Activated naive CD4-positive, alpha-beta T cell treated with anti-CD3 and anti-CD28 coated beads, Interleukin-2, amount 10 ng/mL, durations not matched to agents 7 days and 5 days (primary cell): ENCODE results near the gene ZNF524.

Source experiments
- CTCF ChIA-PET: fragments of 350-600 bp; sonication (Branson Sonifier 250); formaldehyde crosslinking; loops from one replicate; lab custom pipeline; 2021; ENCODE audit warnings: antibody characterized with exemption; lab: Charles Lee
- DNase-seq: peaks from one replicate; pipeline ENCODE4 v3.0.0-alpha.2; 2020
- H3K27ac Mint-ChIP-seq: one replicate; pipeline ENCODE4 v1.8.0; 2021; ENCODE audit warnings: mild to moderate bottlenecking, moderate library complexity, mixed read lengths
- H3K27me3 Mint-ChIP-seq: one replicate; pipeline ENCODE4 v1.8.0; 2021; ENCODE audit warnings: mild to moderate bottlenecking, mixed read lengths
- H3K36me3 Mint-ChIP-seq: one replicate; pipeline ENCODE4 v1.8.0; 2021; ENCODE audit warnings: mixed read lengths
- H3K4me1 Mint-ChIP-seq: one replicate; pipeline ENCODE4 v1.8.0; 2021; ENCODE audit warnings: mixed read lengths
- H3K4me3 Mint-ChIP-seq: one replicate; pipeline ENCODE4 v1.8.0; 2021; ENCODE audit warnings: mild to moderate bottlenecking, moderate library complexity, mixed read lengths
- H3K9me3 Mint-ChIP-seq: one replicate; pipeline ENCODE4 v1.8.0; 2021; ENCODE audit warnings: mixed read lengths

The ZNF524 gene

DNA sequence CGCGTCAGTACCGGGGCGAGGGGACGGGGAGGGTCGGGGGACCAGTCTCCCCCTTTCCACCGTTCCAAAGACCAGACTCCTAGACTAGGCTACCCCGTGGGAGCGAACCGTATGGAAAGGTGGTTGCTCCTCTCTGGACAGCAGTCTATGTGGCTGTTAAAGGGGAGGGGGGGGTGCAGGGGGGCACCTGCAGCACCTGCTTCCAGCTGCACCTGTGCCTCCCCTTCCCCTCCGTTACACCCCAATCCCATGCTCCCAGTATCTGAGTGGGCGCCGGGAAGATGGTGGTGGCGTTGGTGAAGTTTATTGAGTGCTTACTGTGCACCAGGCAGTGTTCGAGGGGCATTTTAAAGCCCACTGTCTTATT is 557 bp downstream of the ZNF524 start:
- H3K9me3 Mint-ChIP-seq, result no peaks in the 10 kb centered on the region
- peak overlapping the region; percentile 89 for H3K27ac Mint-ChIP-seq
- peak overlapping the region; percentile 98 for H3K4me3 Mint-ChIP-seq
- peaks cover 38% of the 10 kb centered on the region for H3K4me1 Mint-ChIP-seq
- H3K27me3 Mint-ChIP-seq, result no peaks in the 10 kb centered on the region
- CTCF ChIA-PET, result interaction anchor here (0.9 to 1.2 kb wide), 2 partner anchors 24 to 32 kb away, joined by 3 read pairs; partner anchors contain the start of gene ZNF784
- H3K36me3 Mint-ChIP-seq, result peaks cover 37% of the 10 kb centered on the region
- DNase-seq, result no peak

DNA sequence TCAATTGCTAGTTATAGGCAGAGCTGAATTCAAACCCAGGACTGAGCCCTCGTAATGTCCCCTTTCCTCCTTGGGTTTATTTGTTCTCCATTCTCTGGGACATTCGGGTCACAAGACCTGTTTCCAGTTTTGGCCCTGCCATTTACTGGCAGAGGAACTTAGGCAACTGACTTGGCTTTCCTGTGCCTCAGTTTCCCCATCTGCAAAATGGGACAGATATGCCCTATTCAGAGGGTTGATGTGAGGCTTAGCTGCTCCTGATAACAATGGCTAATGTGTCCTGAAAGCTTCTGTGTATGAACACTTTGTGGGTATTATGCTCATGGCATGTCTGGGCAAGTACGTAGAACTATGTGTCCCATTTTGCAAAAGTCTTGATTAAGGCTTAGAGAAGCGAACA is 996 bp downstream of the ZNF524 start:
- Mint-ChIP-seq H3K27ac (peak overlapping the region; percentile 89), H3K4me3 (peak overlapping the region; percentile 98), H3K4me1 (peaks cover 41% of the 10 kb centered on the region), H3K36me3 (peaks cover 33% of the 10 kb centered on the region), H3K9me3 (no peaks in the 10 kb centered on the region), H3K27me3 (no peaks in the 10 kb centered on the region)
- CTCF ChIA-PET, result interaction anchor here (0.9 to 1.2 kb wide), 2 partner anchors 23 to 31 kb away, joined by 3 read pairs; partner anchors contain the start of gene ZNF784
- no peak for DNase-seq

DNA sequence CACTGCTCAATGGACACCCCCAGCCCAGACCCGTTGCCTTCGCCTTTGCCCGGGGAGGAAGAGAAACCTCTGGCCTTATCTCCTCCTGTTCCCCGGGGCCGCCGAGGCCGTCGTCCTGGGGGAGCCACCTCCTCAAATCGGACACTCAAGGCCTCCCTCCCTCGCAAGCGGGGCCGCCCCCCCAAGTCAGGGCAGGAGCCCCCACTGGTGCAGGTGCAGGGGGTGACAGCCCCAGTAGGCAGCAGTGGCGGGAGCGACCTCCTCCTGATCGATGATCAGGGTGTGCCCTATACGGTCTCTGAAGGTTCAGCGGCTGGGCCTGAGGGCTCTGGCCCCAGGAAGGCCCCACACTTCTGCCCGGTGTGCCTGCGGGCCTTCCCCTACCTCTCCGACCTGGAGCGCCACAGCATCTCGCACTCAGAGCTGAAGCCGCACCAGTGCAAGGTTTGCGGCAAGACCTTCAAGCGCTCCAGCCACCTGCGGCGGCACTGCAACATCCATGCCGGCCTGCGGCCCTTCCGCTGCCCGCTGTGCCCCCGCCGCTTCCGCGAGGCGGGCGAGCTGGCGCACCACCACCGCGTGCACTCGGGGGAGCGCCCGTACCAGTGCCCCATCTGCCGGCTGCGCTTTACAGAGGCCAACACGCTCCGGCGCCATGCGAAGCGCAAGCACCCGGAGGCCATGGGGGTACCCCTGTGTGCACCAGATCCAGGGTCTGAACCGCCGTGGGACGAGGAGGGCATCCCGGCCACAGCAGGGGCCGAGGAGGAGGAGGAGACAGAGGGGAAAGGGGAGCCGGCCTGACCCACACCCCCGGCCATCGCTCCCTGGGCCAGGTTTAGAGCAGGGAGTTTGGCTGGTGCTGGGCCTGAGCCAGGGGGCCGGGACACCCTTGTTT is 2.3 kb downstream of the ZNF524 start:
- Mint-ChIP-seq H3K4me1 (peaks cover 51% of the 10 kb centered on the region), H3K27me3 (no peaks in the 10 kb centered on the region), H3K36me3 (peaks cover 31% of the 10 kb centered on the region), H3K9me3 (no peaks in the 10 kb centered on the region), H3K4me3 (peak overlapping the region; percentile 98), H3K27ac (peak overlapping the region; percentile 89)
- CTCF ChIA-PET, result interaction anchor here (1.2 kb wide), 1 partner anchor 30 kb away, joined by 3 read pairs; no protein-coding TSS in a partner anchor
- DNase-seq, result no peak

DNA sequence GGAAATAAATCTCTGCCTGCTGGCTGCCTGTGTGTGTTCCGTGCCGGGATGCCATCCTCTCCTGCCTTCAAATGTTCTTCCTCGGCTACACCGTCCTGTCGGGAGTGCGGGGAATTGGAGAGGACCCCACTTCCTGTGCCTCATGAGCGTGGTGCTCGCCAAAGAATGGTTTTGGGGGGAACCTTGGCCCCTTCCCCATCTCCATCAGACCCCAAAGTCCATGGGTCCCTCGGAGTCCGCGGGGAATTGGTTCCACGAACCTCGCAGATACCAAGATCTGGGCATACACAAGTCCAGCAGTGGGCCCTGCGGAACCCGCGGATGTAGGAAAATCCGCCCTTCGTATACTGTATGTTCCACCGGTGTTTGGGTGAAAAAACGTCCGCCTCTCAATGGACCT is 3.0 kb downstream of the ZNF524 start:
- CTCF ChIA-PET, result interaction anchor here (1.5 kb wide), 1 partner anchor 22 kb away, joined by 3 read pairs; the partner anchor contains the start of gene ZNF784
- peaks cover 32% of the 10 kb centered on the region for H3K36me3 Mint-ChIP-seq

DNA sequence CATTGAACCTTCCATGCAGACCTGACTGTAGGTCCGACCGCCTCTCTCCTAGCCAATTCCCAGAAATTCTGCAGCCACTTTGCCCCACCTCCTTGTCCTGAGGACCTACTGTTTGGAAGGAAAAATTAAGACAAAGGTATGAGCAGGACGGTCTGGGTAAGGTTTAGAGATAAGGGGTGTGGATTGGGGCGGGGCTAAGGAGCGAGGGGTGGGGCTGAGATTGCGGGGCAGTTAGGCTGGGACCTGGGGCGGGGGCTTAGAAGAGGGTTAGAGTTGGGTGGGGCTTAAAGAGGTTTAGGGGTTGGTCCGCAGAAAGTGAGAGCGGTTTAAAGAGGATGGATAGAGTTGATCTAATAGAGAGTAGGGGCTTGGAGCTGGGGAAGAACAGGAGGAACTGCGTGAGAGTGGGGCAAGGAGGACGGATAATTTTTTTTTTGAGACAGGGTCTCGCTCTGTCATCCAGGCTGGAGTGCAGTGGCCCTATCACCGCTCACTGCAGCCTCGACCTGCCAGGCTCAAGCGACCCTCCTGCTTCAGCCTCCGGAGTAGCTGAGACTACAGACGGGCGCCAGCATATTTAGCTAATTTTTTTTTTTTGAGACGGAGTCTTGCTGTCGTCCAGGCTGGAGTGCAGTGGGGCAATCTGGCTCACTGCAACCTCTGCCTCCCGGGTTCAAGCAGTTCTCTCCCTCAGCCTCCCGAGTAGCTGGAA is 3.6 kb downstream of the ZNF524 start:
- Mint-ChIP-seq H3K27me3 (no peaks in the 10 kb centered on the region), H3K4me1 (peaks cover 55% of the 10 kb centered on the region), H3K4me3 (peak overlapping the region; percentile 93), H3K9me3 (no peaks in the 10 kb centered on the region), H3K36me3 (peaks cover 30% of the 10 kb centered on the region), H3K27ac (peak overlapping the region; percentile 98)
- no peak for DNase-seq
- CTCF ChIA-PET, result interaction anchor here (1.2 to 1.5 kb wide), 2 partner anchors 21 to 28 kb away, joined by 3 to 4 read pairs; partner anchors contain the start of gene ZNF784

More for the DNA sequence above, 3.0 kb downstream of the ZNF524 start:
- no peak for DNase-seq
- H3K27ac Mint-ChIP-seq, result peak overlapping the region; percentile 71
- H3K4me1 Mint-ChIP-seq, result peaks cover 58% of the 10 kb centered on the region
- peak overlapping the region; percentile 41 for H3K4me3 Mint-ChIP-seq
- no peaks in the 10 kb centered on the region for H3K9me3 Mint-ChIP-seq
- no peaks in the 10 kb centered on the region for H3K27me3 Mint-ChIP-seq

DNA sequence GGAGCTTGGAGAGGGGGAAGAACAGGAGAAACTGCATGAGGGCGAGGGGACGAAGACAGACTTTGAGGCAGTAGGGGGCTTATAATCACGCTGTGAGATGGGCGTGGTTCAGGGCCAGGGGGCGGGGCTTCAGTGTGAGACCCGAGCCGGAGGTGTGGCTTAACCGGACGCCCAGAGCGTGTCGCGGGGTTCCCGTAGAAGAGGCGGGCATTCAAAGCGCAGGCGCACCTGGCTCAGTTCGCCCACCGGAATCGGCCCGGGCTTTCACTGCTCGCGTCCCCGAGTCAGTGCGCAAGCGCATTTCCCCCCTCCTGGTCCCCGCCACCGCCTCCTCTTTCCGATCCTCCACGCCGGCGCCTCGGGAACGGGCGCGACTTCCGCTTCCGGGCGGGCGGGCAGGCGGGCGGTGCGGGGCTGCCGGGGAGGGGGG is 5.1 kb downstream of the ZNF524 start:
- H3K36me3 Mint-ChIP-seq, result peaks cover 34% of the 10 kb centered on the region
- peak overlapping the region; percentile 98 for H3K27ac Mint-ChIP-seq
- CTCF ChIA-PET, result interaction anchor here (0.8 to 2.5 kb wide), 15 partner anchors 12 to 147 kb away, joined by 3 to 21 read pairs (median 5); partner anchors contain the start of gene ZNF784
- H3K4me1 Mint-ChIP-seq, result peaks cover 56% of the 10 kb centered on the region
- peak; percentile 99 for DNase-seq
- no peaks in the 10 kb centered on the region for H3K9me3 Mint-ChIP-seq
- no peaks in the 10 kb centered on the region for H3K27me3 Mint-ChIP-seq
- peak overlapping the region; percentile 93 for H3K4me3 Mint-ChIP-seq

DNA sequence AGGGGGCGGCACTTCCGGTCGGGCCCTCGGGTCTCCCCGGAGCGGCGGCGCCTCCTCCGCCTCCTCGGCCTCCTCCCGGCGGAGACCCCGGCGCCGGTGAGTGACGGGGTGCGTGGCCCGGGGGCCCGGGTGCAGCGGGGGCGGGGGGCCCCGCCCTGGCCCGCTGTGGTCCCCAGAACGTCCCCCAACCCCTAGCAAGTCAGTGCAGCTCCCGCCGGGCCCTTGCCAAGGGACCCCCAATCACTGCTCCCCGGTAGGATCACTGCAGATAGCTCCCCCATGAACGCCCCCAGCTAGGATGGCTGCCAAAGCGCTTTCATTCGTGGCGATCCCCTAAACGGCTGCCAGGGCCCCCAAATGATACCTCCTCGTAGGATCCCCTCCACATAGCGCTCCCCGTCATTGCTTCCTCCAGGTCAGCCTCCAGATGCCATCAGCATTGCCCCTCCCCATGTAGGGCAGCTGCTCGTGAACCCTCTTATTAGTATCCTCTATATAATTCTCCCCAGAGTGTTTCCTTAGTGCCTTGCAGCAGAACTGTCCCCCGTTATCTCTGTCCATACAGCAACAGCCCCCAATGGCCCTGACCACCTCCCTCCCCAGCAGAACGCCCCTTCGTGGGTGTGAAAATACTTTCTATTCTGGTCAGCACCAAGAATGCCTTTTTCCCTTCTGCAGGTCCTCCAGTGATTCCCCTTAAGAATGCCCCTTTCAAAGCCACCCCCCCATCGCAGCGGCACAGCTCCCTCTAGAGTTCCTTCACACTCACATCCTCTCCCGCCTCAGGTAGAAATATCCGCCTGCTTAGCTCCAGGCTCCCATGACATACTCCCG is 5.8 kb downstream of the ZNF524 start, which contains the start of gene ZNF865:
Gene ZNF865, plus strand, starts transcription at position 11 of the 834 bp plus-strand sequence. CDS start 7,972 bp downstream, outside the sequence.
- Mint-ChIP-seq H3K4me1 (peaks cover 59% of the 10 kb centered on the region), H3K27me3 (no peaks in the 10 kb centered on the region), H3K4me3 (peak within 1 kb of the TSS; percentile 93), H3K27ac (peak within 1 kb of the TSS; percentile 98), H3K36me3 (peaks cover 38% of the 10 kb centered on the region), H3K9me3 (no peaks in the 10 kb centered on the region)
- peak; percentile 81 for DNase-seq
- CTCF ChIA-PET, result interaction anchor here (0.7 to 2.5 kb wide), 24 partner anchors 11 to 465 kb away, joined by 3 to 21 read pairs (median 4); partner anchors contain the start of genes ISOC2, U2AF2, ZNF579 and ZNF784

DNA sequence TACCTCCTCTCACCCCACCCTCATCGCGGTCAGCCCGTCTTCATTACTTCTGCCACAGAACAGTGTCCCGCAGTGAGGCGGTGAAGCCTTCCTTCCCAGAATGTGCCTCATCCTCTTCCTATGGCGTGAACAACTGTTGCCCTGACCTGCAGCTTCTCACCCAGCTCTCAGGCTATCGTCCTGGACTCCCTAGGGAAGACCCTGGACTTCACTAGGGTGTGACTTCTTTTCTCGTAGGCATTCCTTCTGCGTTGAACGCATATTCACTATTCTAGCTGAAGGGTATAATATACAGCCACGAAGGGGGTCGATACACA is 6.3 kb downstream of the ZNF524 start:
- peak overlapping the region; percentile 93 for H3K27ac Mint-ChIP-seq
- CTCF ChIA-PET, result interaction anchor here (0.7 to 2.5 kb wide), 23 partner anchors 11 to 465 kb away, joined by 3 to 21 read pairs (median 4); partner anchors contain the start of genes ISOC2, U2AF2, ZNF579 and ZNF784
- H3K36me3 Mint-ChIP-seq, result peaks cover 42% of the 10 kb centered on the region

DNA sequence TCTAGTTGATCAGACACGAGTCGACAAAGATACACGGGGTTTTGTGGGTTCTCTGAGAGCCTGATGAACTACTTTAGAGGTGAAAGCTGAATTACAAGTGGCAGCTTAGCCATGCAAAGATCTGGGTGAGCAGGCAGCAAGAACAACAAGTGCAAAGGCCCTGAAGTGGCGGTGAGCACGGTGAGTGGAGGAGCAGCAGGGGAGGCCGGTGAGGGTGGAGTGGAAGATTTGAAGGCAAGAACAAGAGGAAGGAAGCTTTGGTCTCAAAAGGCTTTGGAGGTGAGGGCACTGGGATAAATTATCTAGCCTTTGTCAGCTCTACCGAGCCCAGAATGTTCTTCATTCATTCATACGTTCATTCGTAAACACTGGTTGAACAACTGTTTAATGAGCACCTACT is 6.7 kb downstream of the ZNF524 start:
- no peak for DNase-seq
- Mint-ChIP-seq H3K36me3 (peaks cover 39% of the 10 kb centered on the region), H3K4me1 (peaks cover 50% of the 10 kb centered on the region), H3K27ac (peak overlapping the region; percentile 93), H3K9me3 (no peaks in the 10 kb centered on the region), H3K4me3 (peak overlapping the region; percentile 89), H3K27me3 (no peaks in the 10 kb centered on the region)
- CTCF ChIA-PET, result interaction anchor here (0.7 to 2.5 kb wide), 22 partner anchors 11 to 466 kb away, joined by 3 to 21 read pairs (median 5); partner anchors contain the start of genes ISOC2, U2AF2, ZNF579 and ZNF784

More for the DNA sequence above, 6.3 kb downstream of the ZNF524 start:
- H3K27me3 Mint-ChIP-seq, result no peaks in the 10 kb centered on the region
- H3K9me3 Mint-ChIP-seq, result no peaks in the 10 kb centered on the region
- H3K4me1 Mint-ChIP-seq, result peaks cover 54% of the 10 kb centered on the region
- no peak for DNase-seq
- H3K4me3 Mint-ChIP-seq, result peak overlapping the region; percentile 89

DNA sequence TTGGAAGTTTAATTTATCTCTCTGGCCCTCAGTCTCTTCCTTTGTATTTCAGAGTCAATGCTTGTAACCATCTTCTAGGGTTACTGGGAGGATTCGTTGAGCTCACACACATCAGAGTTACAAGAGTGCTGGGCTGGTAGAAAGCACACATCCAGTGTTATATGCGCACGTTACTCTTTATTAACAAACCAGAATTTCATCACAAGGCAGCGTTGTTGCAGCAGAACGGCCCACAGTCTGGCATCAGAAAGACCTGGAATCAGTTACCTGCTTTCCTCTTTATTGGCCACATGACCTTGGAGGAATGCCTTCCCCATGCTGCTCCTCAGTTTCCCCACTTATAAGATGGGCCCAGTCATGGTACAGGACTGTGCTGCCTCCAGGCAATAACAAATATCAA is 9.2 kb downstream of the ZNF524 start:
- DNase-seq, result no peak
- CTCF ChIA-PET, result no interaction called here
- Mint-ChIP-seq H3K27ac (no peak overlapping the region), H3K4me3 (no peak overlapping the region), H3K36me3 (peaks cover 42% of the 10 kb centered on the region), H3K27me3 (no peaks in the 10 kb centered on the region), H3K9me3 (no peaks in the 10 kb centered on the region), H3K4me1 (peaks cover 39% of the 10 kb centered on the region)

DNA sequence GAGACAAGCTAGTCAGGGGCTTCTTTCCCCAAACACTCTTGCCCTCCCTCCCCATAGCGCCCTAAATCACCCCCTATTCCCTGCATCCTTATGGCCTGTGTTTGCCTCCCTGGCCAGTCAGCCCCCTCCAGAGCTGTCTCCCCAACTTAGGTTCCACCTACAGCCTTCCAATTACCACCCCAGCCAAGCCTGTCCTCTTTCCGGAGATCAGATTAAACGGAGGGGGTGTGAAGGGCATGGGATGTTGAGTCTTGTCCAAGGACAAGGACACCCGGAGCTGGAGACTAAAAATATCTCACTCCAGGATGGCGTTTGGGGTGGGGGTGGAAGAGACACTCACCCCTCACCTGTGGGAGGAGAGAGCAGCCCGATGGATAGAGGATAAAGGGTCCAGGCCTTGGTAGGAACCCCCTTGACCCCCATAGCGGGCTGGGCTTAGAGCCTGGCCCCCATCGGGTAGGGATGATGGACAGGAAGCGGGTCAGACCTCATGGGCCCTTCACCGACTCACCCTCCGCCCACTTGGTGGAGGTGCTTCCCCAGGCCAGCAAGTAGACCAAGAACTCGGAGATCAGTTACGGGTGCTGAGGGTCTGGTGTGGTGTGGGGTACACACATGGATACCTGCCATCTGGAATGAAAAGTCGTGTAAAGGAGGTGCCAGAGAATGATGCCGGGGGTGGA is 11.4 kb downstream of the ZNF524 start:
- CTCF ChIA-PET, result no interaction called here
- H3K4me3 Mint-ChIP-seq, result no peak overlapping the region
- DNase-seq, result no peak
- peaks cover 39% of the 10 kb centered on the region for H3K36me3 Mint-ChIP-seq
- H3K27me3 Mint-ChIP-seq, result no peaks in the 10 kb centered on the region
- H3K27ac Mint-ChIP-seq, result no peak overlapping the region
- peaks cover 26% of the 10 kb centered on the region for H3K4me1 Mint-ChIP-seq
- H3K9me3 Mint-ChIP-seq, result no peaks in the 10 kb centered on the region

DNA sequence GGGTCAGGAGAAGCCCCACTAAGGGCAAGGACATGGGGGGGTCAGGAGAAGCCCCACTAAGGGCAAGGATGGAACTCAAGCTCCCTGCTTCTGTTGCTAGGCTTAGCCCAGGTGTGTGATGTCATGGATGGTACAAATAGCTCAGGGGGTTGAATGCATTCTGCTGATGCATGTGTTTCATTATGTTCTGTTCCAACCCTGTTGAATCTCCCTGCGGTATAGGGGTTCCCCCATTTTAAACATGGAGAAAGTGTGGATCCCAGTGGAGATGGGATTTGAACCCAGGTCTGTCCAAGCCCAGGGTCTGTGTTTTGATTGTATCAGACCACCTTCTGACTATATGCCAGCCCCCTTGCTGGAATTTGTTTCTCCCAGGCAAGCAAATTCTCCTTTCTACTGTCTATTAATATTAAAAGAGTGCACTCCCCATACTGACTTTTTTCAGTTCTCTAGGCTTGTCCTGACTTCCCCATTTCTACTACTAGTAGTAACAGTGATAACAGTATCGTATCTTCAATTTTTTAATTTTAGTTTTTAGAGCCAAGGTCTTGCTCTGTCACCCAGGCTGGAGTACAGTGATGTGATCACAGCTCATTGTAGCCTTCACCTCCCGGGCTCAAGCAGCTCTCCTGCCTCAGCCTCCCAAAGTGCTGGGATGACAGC is 12.0 kb downstream of the ZNF524 start:
- H3K4me3 Mint-ChIP-seq, result no peak overlapping the region
- H3K4me1 Mint-ChIP-seq, result peaks cover 19% of the 10 kb centered on the region
- DNase-seq, result no peak
- H3K27ac Mint-ChIP-seq, result no peak overlapping the region
- H3K9me3 Mint-ChIP-seq, result no peaks in the 10 kb centered on the region
- H3K27me3 Mint-ChIP-seq, result no peaks in the 10 kb centered on the region
- peaks cover 39% of the 10 kb centered on the region for H3K36me3 Mint-ChIP-seq
- CTCF ChIA-PET, result no interaction called here
